WTC11 (cell line): ENCODE measurements around the gene SH2D1B. TPM values are rescaled to one million over a fixed set of nuclear protein-coding genes. Genes with fewer than 3 reads are reported as not detected.

Source experiments
- ATAC-seq: fragments of 200-7000 bp; cut with Tn5 transposase; 2 replicates; pipeline ENCODE4 v1.10.0; 2021; ENCODE audit warnings: mild to moderate bottlenecking, moderate library complexity
- CTCF ChIA-PET: fragments of 300-600 bp; sonication (Branson Sonifier 250); formaldehyde crosslinking; loops from one replicate; lab custom pipeline; 2021; ENCODE audit warnings: antibody characterized with exemption; lab: Charles Lee
- POLR2A ChIA-PET: fragments of 350-600 bp; sonication (Branson Sonifier 250); formaldehyde crosslinking; loops from one replicate; lab custom pipeline; 2021; ENCODE audit warnings: antibody characterized with exemption; lab: Charles Lee
- DNase-seq: peaks from one replicate; pipeline ENCODE4 v3.0.0; 2021; ENCODE audit warnings: low spot score
- H3K27ac Mint-ChIP-seq: 2 replicates; pipeline ENCODE4 v1.8.0; 2021; ENCODE audit warnings: mixed read lengths
- H3K27me3 Mint-ChIP-seq: 2 replicates; pipeline ENCODE4 v1.8.0; 2021; ENCODE audit warnings: low read depth, mild to moderate bottlenecking, moderate library complexity, mixed read lengths
- H3K36me3 Mint-ChIP-seq: 2 replicates; pipeline ENCODE4 v1.8.0; 2021; ENCODE audit warnings: mixed read lengths
- H3K4me1 Mint-ChIP-seq: 2 replicates; pipeline ENCODE4 v1.8.0; 2022; ENCODE audit warnings: mixed read lengths
- H3K4me3 Mint-ChIP-seq: 2 replicates; pipeline ENCODE4 v1.8.0; 2021; ENCODE audit warnings: mild to moderate bottlenecking, moderate library complexity, mixed read lengths
- H3K9me3 Mint-ChIP-seq: 2 replicates; pipeline ENCODE4 v1.8.0; 2021; ENCODE audit warnings: mixed read lengths
- AR ChIP-seq: fragments of 250-450 bp; sonication (Bioruptor Pico); IDR thresholded peaks from 2 replicates; pipeline ENCODE4 v1.9.0; 2021; ENCODE audit warnings: mild to moderate bottlenecking
- ATF1 ChIP-seq: sonication (generic); formaldehyde crosslinking; IDR thresholded peaks from 2 replicates; pipeline ENCODE4 v1.8.1; 2023; ENCODE audit warnings: mild to moderate bottlenecking, moderate library complexity, missing genetic modification reagents
- CREB1 ChIP-seq: sonication (generic); formaldehyde crosslinking; IDR thresholded peaks from 2 replicates; pipeline ENCODE4 v1.8.0; 2023; ENCODE audit warnings: mild to moderate bottlenecking, missing genetic modification reagents
- E2F4 ChIP-seq: sonication (generic); formaldehyde crosslinking; IDR thresholded peaks from 2 replicates; pipeline ENCODE4 v1.8.1; 2022; ENCODE audit warnings: low read depth, mild to moderate bottlenecking, moderate library complexity, missing genetic modification reagents, borderline replicate concordance
- EMX1 ChIP-seq: fragments of 250-450 bp; sonication (Bioruptor Pico); IDR thresholded peaks from 2 replicates; pipeline ENCODE4 v1.8.0; 2021; ENCODE audit warnings: mild to moderate bottlenecking
- FOXP1 ChIP-seq: sonication (generic); formaldehyde crosslinking; IDR thresholded peaks from 2 replicates; pipeline ENCODE4 v1.8.0; 2022; ENCODE audit warnings: missing genetic modification reagents, mild to moderate bottlenecking, moderate library complexity, borderline replicate concordance
- GRHL2 ChIP-seq: fragments of 250-450 bp; sonication (Bioruptor Pico); IDR thresholded peaks from 2 replicates; pipeline ENCODE4 v1.8.0; 2022; ENCODE audit warnings: mild to moderate bottlenecking, moderate library complexity; ENCODE audit not compliant: insufficient replicate concordance, severe bottlenecking
- IRF2 ChIP-seq: sonication (generic); formaldehyde crosslinking; IDR thresholded peaks from 2 replicates; pipeline ENCODE4 v1.8.0; 2022; ENCODE audit warnings: low read depth, missing genetic modification reagents, borderline replicate concordance
- MLX ChIP-seq: sonication (generic); formaldehyde crosslinking; IDR thresholded peaks from 2 replicates; pipeline ENCODE4 v1.8.1; 2023; ENCODE audit warnings: mild to moderate bottlenecking, missing genetic modification reagents, moderate library complexity
- MYBL2 ChIP-seq: sonication (generic); formaldehyde crosslinking; IDR thresholded peaks from 2 replicates; pipeline ENCODE4 v1.8.1; 2023; ENCODE audit warnings: mild to moderate bottlenecking, moderate library complexity, missing genetic modification reagents
- NFE2L1 ChIP-seq: sonication (generic); formaldehyde crosslinking; IDR thresholded peaks from 2 replicates; pipeline ENCODE4 v1.8.1; 2023; ENCODE audit warnings: missing genetic modification reagents
- OVOL2 ChIP-seq: fragments of 250-450 bp; sonication (Bioruptor Pico); IDR thresholded peaks from 2 replicates; pipeline ENCODE4 v1.9.0; 2021; ENCODE audit warnings: mild to moderate bottlenecking, borderline replicate concordance
- RORB ChIP-seq: fragments of 250-450 bp; sonication (Bioruptor Pico); IDR thresholded peaks from 2 replicates; pipeline ENCODE4 v1.9.0; 2021; ENCODE audit warnings: mild to moderate bottlenecking
- SMAD4 ChIP-seq: sonication (generic); formaldehyde crosslinking; IDR thresholded peaks from 2 replicates; pipeline ENCODE4 v1.8.0; 2022; ENCODE audit warnings: mild to moderate bottlenecking, missing genetic modification reagents
- SP1 ChIP-seq: sonication (generic); formaldehyde crosslinking; conservative IDR thresholded peaks from 2 replicates; pipeline ENCODE4 v1.8.1; 2022; ENCODE audit warnings: missing genetic modification reagents
- TCF7 ChIP-seq: sonication (generic); formaldehyde crosslinking; IDR thresholded peaks from 2 replicates; pipeline ENCODE4 v1.8.0; 2022; ENCODE audit warnings: mild to moderate bottlenecking, low read depth, missing genetic modification reagents, moderate library complexity
- ZMAT4 ChIP-seq: fragments of 250-450 bp; sonication (Bioruptor Pico); IDR thresholded peaks from 2 replicates; pipeline ENCODE4 v1.9.0; 2021; ENCODE audit warnings: mild to moderate bottlenecking
- ZNF423 ChIP-seq: fragments of 250-450 bp; sonication (Bioruptor Pico); IDR thresholded peaks from 2 replicates; pipeline ENCODE4 v2.1.2; 2022; ENCODE audit warnings: mild to moderate bottlenecking, moderate library complexity
- ZNF532 ChIP-seq: fragments of 250-450 bp; sonication (Bioruptor Pico); IDR thresholded peaks from 2 replicates; pipeline ENCODE4 v1.9.0; 2021; ENCODE audit warnings: mild to moderate bottlenecking, borderline replicate concordance
- total RNA-seq: library from RNA; stranded (reverse); gene quantifications from 3 replicates; pipeline ENCODE4 v1.2.3, GENCODE V29; 2021

Gene SH2D1B
- total RNA-seq, 1 experiment from 2014 or later: not detected

- no peak for TF ChIP-seq FOXP1 (CRISPR knock-in tag)
- no peak for TF ChIP-seq AR (CRISPR knock-in tag)
These were observed 12.8 kb downstream of the SH2D1B start (continued) for GRCh38 chr1:162398999-162399580.

- TF ChIP-seq SMAD4 (CRISPR knock-in tag): no peak
- no peak for TF ChIP-seq ZNF532 (CRISPR knock-in tag)
- TF ChIP-seq IRF2: no peak
- no peak for TF ChIP-seq EMX1 (CRISPR knock-in tag)
- no peak for TF ChIP-seq GRHL2 (CRISPR knock-in tag)
- TF ChIP-seq RORB (CRISPR knock-in tag): no peak
- no peak for TF ChIP-seq NFE2L1 (CRISPR knock-in tag)
- no peak for TF ChIP-seq E2F4 (CRISPR knock-in tag)
- no peak for TF ChIP-seq TCF7 (CRISPR knock-in tag)
- TF ChIP-seq ZNF423 (CRISPR knock-in tag): no peak
- no peak for TF ChIP-seq MYBL2
- TF ChIP-seq SP1: no peak
- ChIA-PET POLR2A (no interaction called here), CTCF (interaction anchor here (0.8 to 3.1 kb wide), 5 partner anchors 25 to 361 kb away, joined by 3 to 14 read pairs (median 7); no protein-coding TSS in a partner anchor)
- Mint-ChIP-seq H3K36me3 (no peaks in the 10 kb centered on the region), H3K4me3 (no peak overlapping the region), H3K9me3 (0 out of 2 replicates have a peak, but pooled peaks cover 8% of the 10 kb centered on the region), H3K27me3 (no peaks in the 10 kb centered on the region), H3K27ac (0 out of 2 replicates have a peak overlapping the region, but pooled peaks have one; percentile 6), H3K4me1 (peaks cover 25% of the 10 kb centered on the region)
- DNase-seq: no peak
- ATAC-seq: peak; percentile 30
These were observed 13.9 kb downstream of the SH2D1B start for GRCh38 chr1:162397943-162398560.

GRCh38 chr1:162397039-162397448 is 14.9 kb downstream of the SH2D1B start:
- no peak for ATAC-seq
- Mint-ChIP-seq H3K27ac (no peak overlapping the region), H3K4me3 (no peak overlapping the region), H3K9me3 (0 out of 2 replicates have a peak, but pooled peaks cover 8% of the 10 kb centered on the region), H3K36me3 (no peaks in the 10 kb centered on the region), H3K4me1 (peaks cover 25% of the 10 kb centered on the region), H3K27me3 (no peaks in the 10 kb centered on the region)
- POLR2A ChIA-PET: no interaction called here
- CTCF ChIA-PET: no interaction called here
- DNase-seq: no peak
- no peak for TF ChIP-seq ZMAT4 (CRISPR knock-in tag)
- no peak for TF ChIP-seq CREB1
- no peak for TF ChIP-seq E2F4 (CRISPR knock-in tag)
- no peak for TF ChIP-seq ATF1 (CRISPR knock-in tag)
- no peak for TF ChIP-seq MLX (CRISPR knock-in tag)
- no peak for TF ChIP-seq OVOL2 (CRISPR knock-in tag)
